ENCODE results near the gene GRIN2A. TPM values are rescaled to one million over a fixed set of nuclear protein-coding genes. Genes with fewer than 3 reads are reported as not detected.

Gene GRIN2A
- polyA plus RNA-seq, 1 donor (not counting 4 experiments of a cell fraction or from before 2014, with no cell fraction given), result 0.01 TPM

DNA sequence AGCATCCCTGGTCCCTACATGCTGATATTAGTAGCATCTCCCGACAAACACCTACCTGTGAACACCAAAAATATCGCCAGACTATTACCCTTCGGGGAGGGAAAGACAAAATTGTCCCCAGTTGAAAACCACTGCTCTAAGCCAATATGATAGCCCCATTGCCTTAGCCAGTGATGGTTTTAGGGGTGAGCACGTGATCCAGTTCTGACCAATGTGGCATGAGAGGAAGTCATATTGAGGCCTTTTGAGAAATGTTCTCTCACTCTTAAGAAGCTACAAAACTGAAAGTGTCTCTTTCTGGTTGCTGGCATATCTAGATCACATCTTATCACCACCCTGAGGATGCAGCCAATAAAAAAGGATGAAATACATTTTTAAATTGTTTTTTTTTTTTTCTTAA is 136.3 kb downstream of the GRIN2A start:
- no peak for DNase-seq (ENCODE audit: low read depth, low spot score)
- H3K27me3 ChIP-seq (ENCODE audit: control insufficient read depth, extremely low read depth, insufficient read depth, low read length), result no peaks in the 10 kb centered on the region
- no peak overlapping the region for H3K4me3 ChIP-seq (ENCODE audit: control insufficient read depth in 2 of 3, extremely low read depth in 1 of 3, insufficient read depth in 2 of 3, low read depth in 1 of 3, low read length in 3 of 3)
- H3K9me3 ChIP-seq (ENCODE audit: control insufficient read depth, low read depth, low read length), result no peaks in the 10 kb centered on the region
- TF ChIP-seq EZH2 (IDR thresholded peaks at IDR 0.05; ENCODE audit: low read length), result no peak
- TF ChIP-seq, protein P1, sequence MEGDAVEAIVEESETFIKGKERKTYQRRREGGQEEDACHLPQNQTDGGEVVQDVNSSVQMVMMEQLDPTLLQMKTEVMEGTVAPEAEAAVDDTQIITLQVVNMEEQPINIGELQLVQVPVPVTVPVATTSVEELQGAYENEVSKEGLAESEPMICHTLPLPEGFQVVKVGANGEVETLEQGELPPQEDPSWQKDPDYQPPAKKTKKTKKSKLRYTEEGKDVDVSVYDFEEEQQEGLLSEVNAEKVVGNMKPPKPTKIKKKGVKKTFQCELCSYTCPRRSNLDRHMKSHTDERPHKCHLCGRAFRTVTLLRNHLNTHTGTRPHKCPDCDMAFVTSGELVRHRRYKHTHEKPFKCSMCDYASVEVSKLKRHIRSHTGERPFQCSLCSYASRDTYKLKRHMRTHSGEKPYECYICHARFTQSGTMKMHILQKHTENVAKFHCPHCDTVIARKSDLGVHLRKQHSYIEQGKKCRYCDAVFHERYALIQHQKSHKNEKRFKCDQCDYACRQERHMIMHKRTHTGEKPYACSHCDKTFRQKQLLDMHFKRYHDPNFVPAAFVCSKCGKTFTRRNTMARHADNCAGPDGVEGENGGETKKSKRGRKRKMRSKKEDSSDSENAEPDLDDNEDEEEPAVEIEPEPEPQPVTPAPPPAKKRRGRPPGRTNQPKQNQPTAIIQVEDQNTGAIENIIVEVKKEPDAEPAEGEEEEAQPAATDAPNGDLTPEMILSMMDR (optimal IDR thresholded peaks at IDR 0.05 in 1 of 3, IDR thresholded peaks at IDR 0.05 in 1 of 3, conservative IDR thresholded peaks at IDR 0.05 in 1 of 3; ENCODE audit: extremely low read depth in 1 of 3, insufficient read depth in 2 of 3, low read length in 3 of 3), result no peak
- no peak overlapping the region for H2AFZ ChIP-seq (ENCODE audit: control insufficient read depth, low read length)
- H3K36me3 ChIP-seq (ENCODE audit: control insufficient read depth in 2 of 2, extremely low read depth in 1 of 2, insufficient read depth in 2 of 2, low read length in 2 of 2), result no peaks in the 10 kb centered on the region
- no peaks in the 10 kb centered on the region for H3K4me1 ChIP-seq (ENCODE audit: control insufficient read depth, extremely low read depth, insufficient read depth, low read length)
- no peak overlapping the region for H3K27ac ChIP-seq (ENCODE audit: control insufficient read depth, insufficient read depth, low read length)
- dilution Hi-C loops (cut with MboI; ENCODE audit: extremely low pct_ligation_motif_present, low sequenced_read_pairs), result no loop called here
- no peaks in the 10 kb centered on the region for H3K79me2 ChIP-seq (ENCODE audit: control insufficient read depth, insufficient read depth, low read length)
- H3K9ac ChIP-seq (ENCODE audit: control insufficient read depth, extremely low read depth, insufficient read depth, low read length), result no peak overlapping the region
- H3K9me1 ChIP-seq (ENCODE audit: control insufficient read depth, extremely low read depth, insufficient read depth, low read length), result no peaks in the 10 kb centered on the region
- H4K20me1 ChIP-seq (ENCODE audit: control insufficient read depth, extremely low read depth, insufficient read depth, low read length), result no peaks in the 10 kb centered on the region
- no peak for FAIRE-seq
- no peak overlapping the region for H3K4me2 ChIP-seq (ENCODE audit: control insufficient read depth, extremely low read depth, insufficient read depth, low read depth, low read length)

- no peaks in the 10 kb centered on the region for H3K4me1 ChIP-seq (ENCODE audit: control insufficient read depth, extremely low read depth, insufficient read depth, low read length)
- H3K27ac ChIP-seq (ENCODE audit: control insufficient read depth, insufficient read depth, low read length), result no peak overlapping the region
- dilution Hi-C loops (cut with MboI; ENCODE audit: extremely low pct_ligation_motif_present, low sequenced_read_pairs), result no loop called here
- H2AFZ ChIP-seq (ENCODE audit: control insufficient read depth, low read length), result no peak overlapping the region
- H4K20me1 ChIP-seq (ENCODE audit: control insufficient read depth, extremely low read depth, insufficient read depth, low read length), result no peaks in the 10 kb centered on the region
- no peak for TF ChIP-seq EZH2 (IDR thresholded peaks at IDR 0.05; ENCODE audit: low read length)
- TF ChIP-seq, protein P1 (optimal IDR thresholded peaks at IDR 0.05 in 1 of 3, IDR thresholded peaks at IDR 0.05 in 1 of 3, conservative IDR thresholded peaks at IDR 0.05 in 1 of 3; ENCODE audit: extremely low read depth in 1 of 3, insufficient read depth in 2 of 3, low read length in 3 of 3), result no peak
- FAIRE-seq (no peak), DNase-seq (ENCODE audit: low read depth, low spot score) (no peak)
- no peak overlapping the region for H3K9ac ChIP-seq (ENCODE audit: control insufficient read depth, extremely low read depth, insufficient read depth, low read length)
- H3K79me2 ChIP-seq (ENCODE audit: control insufficient read depth, insufficient read depth, low read length), result no peaks in the 10 kb centered on the region
- no peaks in the 10 kb centered on the region for H3K9me3 ChIP-seq (ENCODE audit: control insufficient read depth, low read depth, low read length)
- no peak overlapping the region for H3K4me2 ChIP-seq (ENCODE audit: control insufficient read depth, extremely low read depth, insufficient read depth, low read depth, low read length)
- no peaks in the 10 kb centered on the region for H3K27me3 ChIP-seq (ENCODE audit: control insufficient read depth, extremely low read depth, insufficient read depth, low read length)
- no peak overlapping the region for H3K4me3 ChIP-seq (ENCODE audit: control insufficient read depth in 2 of 3, extremely low read depth in 1 of 3, insufficient read depth in 2 of 3, low read depth in 1 of 3, low read length in 3 of 3)
- H3K36me3 ChIP-seq (ENCODE audit: control insufficient read depth in 2 of 2, extremely low read depth in 1 of 2, insufficient read depth in 2 of 2, low read length in 2 of 2), result no peaks in the 10 kb centered on the region
- no peaks in the 10 kb centered on the region for H3K9me1 ChIP-seq (ENCODE audit: control insufficient read depth, extremely low read depth, insufficient read depth, low read length)
Observed at GRCh38 chr16:10045291-10045775, 136.9 kb downstream of the GRIN2A start.

Measured in keratinocyte (primary cell).